Activated CD4-positive, alpha-beta T cell treated with anti-CD3 and anti-CD28 coated beads for 1 hour (primary cell): ENCODE data around the gene ARMH2.
"Not testable (repeated sequence)": the region's sequence is repeated elsewhere in the genome, so short reads cannot be mapped to it uniquely, and the experiment has no call there.

Experiments
- DNase-seq: peaks from one replicate; pipeline ENCODE4 v3.0.0-alpha.2; 2020

The ARMH2 gene

GRCh38 chr6:24761851-24762250 lies 36.9 kb downstream of the ARMH2 start:
- DNase-seq = no peak

- DNase-seq = no peak
Measured at GRCh38 chr6:24761193-24761835, 37.4 kb downstream of the ARMH2 start.

DNA sequence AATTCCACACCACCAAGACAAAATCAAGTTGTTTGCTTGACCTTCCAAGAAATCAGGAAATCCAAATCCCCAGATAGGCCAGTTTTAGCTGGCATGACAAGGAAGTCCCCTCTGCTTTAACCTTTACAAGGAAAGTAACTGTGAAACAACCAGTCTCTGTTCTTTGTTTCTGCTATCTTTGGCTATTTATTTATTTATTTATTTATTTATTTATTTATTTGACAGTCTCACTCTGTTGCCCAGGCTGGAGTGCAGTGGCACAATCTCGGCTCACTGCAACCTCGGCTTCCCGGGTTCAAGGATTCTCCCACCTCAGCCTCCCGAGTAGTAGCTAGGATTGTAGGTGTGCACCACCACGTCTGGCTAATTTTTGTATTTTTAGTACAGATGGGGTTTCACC lies 38.5 kb downstream of the ARMH2 start:
- no peak for DNase-seq

DNA sequence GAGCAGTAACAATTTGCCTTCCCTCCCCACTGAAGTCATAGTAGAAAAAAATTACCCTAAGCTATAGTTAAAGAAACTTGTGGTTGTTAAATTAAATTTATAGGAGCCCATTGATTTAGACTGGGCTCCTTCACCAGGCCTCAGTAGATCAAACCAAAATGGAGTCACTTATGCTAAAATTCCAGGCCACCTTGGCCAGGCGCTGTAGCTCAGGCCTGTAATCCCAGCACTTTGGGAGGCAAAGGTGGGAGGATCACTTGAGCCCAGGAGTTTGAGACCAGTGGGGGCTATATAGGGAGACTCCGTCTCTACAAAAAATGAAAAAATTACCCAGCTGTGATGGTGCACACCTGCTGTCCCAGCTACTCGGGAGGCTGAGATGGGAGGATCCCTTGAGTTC lies 39.0 kb downstream of the ARMH2 start:
- no peak for DNase-seq

DNA sequence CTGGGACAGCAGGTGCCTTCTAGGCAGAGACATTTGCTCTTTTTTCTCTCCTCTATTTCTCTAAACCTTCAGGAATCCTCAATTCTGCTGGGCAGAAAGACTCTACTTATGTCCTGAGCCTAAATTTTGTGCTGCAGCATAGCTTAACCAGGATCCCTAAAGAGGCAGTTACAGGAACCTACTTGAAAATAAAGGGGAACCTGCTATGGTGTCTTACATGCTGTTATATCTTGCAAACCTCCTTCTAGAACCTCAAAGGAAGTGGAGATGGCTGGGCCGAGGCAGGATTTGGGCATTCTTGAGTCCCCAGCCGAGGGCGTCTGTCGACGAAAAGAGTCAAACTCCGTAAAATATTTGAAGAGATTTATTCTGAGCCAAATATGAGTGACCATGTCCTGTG lies 41.1 kb downstream of the ARMH2 start:
- no peak for DNase-seq

GRCh38 chr6:24755279-24755678 lies 43.4 kb downstream of the ARMH2 start:
- DNase-seq = no peak

- DNase-seq = not testable (repeated sequence)
Measured at GRCh38 chr6:24754378-24754777, 44.3 kb downstream of the ARMH2 start.

GRCh38 chr6:24753545-24753944 lies 45.2 kb downstream of the ARMH2 start:
- no peak for DNase-seq

- no peak for DNase-seq
Measured at GRCh38 chr6:24752917-24753492, 45.7 kb downstream of the ARMH2 start.

- no peak for DNase-seq
Measured at GRCh38 chr6:24752503-24752902, 46.2 kb downstream of the ARMH2 start.

DNA sequence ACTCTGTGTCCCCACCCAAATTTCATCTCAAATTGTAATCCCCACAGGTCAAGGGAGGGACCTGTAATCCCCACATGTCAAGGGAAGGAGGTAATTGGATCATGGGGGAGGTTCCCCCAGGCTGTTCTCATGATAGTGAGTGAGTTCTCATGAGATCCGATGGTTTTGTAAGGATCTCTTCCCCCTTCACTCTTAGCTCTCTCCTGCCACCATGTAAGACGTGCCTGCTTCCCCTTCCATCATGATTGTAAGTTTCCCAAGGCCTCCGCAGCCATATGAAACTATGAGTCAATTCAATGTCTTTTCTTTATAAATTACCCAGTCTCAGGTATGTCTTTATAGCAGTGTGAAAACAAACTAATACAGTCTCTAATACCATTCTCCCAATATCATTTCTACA lies 47.8 kb downstream of the ARMH2 start:
- DNase-seq = not testable (repeated sequence)

GRCh38 chr6:24749297-24749696 lies 49.4 kb downstream of the ARMH2 start:
- DNase-seq = no peak
